GM19351 (cell line): ENCODE measurements around the gene RGL4.

Experiments used
- ATAC-seq: cut with Tn5 transposase; IDR thresholded peaks from one replicate; pipeline ENCODE4 v1.9.1; 2021; ENCODE audit warnings: mild to moderate bottlenecking, moderate library complexity; ENCODE audit not compliant: unreplicated experiment

The RGL4 gene

DNA sequence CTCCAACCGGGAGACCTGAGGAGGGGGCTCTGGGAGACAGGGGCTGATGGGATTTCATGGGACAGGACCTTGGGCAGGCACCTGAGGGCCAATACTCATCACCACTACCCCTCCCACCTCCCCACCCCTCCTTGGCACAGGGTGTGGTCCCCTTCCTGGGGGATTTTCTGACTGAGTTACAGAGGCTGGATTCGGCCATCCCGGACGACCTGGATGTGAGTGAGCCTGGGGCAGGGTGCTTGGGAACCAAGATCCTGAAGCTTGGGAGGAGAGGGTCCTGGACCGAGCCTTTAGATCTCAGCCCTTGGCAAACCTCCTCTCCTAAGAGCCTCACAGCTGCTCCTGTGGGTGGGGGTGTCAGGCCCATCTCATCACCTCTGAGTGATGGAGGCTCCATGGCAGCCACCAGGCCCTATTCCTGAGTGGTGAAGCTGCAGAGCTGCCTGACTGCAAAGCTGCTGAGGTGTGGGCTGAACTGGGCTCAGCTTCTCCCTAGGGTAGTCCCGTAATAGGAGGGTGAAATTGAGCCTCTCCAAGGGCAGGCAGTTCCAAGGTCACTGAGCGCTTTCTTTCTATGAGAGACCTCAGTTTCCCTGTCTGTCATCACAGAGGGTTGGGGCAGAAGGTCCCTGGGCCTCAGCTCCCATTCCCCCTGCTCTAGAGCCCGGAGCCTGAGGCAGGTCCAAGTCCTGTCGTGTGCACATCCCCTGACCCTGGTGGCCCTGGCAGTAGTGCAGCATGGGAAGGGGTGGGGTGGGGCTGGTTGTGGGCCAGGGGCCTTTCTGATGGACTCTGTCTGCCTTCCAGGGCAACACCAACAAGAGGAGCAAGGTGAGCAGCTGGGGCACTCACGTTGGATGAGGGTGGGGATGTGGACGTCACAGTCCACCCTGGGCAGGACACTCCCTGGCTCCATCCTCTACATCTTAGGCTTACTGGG is 6.5 kb downstream of the RGL4 start:
- ATAC-seq: no peak

DNA sequence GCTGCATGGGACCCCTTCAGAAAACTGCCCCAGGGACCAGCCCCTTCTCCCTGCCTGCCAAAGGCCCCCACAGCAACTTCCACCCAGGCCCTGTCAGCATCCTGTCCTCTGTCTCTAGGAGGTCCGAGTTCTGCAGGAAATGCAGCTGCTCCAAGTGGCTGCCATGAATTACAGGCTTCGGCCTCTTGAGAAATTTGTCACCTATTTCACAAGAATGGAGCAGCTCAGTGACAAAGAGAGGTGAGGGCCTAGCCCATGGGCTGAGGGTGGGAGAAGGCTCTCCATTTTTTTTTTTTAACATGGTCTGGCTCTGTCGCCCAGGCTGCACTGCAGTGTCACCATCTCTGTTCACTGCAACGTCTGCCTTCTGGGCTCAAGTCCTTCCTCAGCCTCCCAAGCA is 7.3 kb downstream of the RGL4 start:
- ATAC-seq: no peak

DNA sequence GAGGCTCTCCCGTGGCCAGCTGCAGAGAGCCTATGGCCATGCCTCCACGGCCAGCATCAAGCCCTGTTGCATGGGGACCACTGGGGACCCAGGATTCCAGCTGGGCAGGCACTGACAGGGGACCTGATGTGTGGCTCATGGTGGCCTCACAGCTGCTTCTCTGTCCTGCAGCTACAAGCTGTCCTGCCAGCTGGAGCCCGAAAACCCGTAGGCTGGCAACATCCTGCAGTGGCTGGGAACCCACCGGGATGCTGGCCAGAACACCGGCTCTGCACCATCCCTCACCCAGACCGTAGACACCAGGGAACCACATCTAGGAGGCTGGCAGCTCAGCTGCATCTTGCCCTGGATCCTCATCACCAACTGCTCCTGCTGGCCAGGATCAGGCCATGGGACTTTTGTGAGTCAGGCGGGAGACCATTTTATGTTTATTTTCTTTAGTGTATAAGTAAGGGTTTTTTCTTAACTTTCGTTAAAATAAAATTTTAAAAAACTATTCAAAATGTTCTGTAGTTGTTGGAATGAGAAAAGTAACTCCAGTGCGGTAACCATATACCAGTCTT is 7.9 kb downstream of the RGL4 start:
- no peak for ATAC-seq

DNA sequence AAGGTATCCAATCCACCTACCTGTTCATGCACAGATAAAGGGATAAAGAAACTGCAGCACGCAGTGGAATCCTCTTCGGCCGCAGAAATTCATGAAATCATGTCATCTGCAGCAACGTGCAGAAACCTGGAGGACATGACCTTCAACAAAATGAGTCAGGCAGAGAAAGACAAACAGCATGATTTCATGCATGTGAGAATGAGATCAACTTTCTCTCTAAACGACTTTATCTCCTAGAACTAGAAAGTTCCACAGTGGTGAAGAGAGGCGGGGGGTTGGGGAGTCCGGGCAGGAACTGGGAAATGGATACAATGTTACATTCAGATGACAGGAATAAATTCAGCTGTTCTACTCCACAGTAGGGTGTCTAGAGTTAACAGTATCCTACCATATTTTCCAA is 9.9 kb downstream of the RGL4 start:
- no peak for ATAC-seq

DNA sequence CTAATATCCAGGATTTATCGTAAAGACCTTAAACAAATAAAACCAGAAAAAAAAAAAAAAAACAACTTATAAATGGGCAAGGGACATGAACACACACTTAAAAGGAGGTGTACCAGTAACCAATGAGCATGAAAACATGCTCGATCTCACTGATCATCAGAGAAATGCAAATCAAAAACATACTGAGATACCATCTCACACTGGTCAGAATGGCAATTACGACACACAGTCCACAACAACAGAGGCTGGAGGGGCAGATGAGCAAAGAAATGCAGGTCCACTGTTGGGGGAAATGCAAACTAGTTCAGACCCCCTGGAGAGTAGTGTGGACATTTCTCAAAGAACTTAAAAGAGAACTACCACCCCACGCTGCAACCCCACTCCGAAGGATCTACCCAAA is 13.2 kb downstream of the RGL4 start:
- ATAC-seq: no peak

DNA sequence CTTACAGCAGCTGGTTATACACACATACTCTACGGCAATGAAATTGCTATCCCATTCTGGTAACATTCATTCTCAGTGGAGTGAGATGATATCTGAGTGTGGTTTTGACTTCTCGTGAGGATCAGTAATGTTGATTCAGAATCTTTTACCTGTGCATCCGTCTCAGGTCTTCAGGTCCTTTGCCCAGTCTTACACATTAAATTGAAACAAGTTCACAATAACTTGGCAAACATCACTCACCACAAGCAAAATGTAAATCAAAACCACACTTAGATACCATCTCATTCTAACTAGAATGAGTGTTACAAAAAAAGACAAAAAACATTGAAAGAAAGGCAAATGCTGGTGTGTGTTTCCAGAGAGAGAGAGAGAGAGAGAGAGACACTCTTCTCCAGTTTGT is 14.0 kb downstream of the RGL4 start:
- no peak for ATAC-seq

DNA sequence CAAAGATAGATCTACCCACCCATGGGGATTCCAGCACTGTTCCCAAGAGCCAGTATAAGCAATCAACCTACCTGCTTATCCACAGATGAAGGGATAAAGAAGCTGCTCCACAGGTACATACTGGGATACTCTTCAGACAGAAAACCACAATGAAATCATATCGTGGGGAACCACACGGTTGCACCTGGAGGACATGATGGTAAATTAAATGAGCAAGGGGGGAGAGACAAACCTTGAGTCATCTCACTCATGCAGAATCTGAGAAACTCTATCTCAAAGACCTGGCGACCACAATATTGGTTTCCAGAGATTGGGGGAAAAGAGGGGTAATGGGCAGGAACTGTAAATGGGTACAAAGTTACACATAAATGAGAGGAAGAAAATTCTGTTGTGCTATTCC is 14.5 kb downstream of the RGL4 start:
- ATAC-seq: no peak

DNA sequence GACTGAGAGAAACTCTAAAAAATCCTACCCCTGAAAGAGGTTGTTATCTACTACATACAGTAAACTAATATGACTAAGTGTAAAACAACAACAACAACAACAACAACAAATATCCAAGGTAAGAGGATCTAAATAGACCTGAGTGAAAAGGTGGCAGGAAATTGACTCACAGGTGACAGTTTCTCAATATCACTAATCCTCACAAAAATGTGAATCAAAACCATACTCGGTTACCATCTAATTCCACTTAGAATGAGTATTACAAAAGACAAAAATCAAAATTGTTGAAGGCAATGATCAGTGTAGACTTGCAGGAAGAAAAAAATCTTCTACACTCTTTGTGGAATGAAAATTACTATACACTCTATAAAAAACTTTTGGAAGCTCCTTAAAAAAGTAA is 17.5 kb downstream of the RGL4 start:
- no peak for ATAC-seq

DNA sequence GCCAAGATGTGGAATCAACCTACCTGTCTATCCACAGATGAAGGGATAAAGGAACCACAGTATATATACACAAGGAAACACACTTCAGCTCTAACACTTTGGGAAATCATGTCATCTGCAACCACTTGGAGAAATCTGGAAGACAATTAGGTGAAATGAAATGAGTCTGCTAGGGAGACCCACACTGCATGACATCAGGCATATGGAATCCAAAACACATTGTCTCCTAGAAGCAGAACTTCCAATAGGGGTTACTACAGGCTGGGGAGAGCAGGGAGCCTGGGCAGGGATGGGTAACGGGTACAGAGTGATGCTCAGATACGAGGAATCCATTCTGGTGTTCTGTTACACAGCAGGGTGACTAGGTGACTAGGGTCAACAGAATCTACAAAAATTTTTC is 18.3 kb downstream of the RGL4 start:
- ATAC-seq: no peak

DNA sequence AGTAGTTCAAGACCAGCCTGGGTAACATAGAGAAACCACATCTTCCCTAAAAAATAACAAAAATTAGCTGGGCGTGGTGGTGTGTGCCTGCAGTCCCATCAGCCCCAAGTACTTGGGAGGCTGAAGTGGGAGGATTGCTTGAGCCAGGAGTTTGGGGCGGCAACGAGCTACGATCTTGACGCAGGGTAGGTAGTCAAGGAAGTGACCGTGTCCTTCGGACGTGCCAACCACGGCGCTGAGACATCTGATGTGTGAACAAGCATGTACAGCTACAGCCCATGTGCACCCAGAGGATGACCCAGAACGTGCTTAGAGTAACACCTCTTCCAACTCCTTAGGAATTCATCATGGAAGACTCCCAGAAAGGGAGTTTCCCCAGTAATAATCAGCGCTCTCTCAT is 21.4 kb downstream of the RGL4 start:
- ATAC-seq: no peak

DNA sequence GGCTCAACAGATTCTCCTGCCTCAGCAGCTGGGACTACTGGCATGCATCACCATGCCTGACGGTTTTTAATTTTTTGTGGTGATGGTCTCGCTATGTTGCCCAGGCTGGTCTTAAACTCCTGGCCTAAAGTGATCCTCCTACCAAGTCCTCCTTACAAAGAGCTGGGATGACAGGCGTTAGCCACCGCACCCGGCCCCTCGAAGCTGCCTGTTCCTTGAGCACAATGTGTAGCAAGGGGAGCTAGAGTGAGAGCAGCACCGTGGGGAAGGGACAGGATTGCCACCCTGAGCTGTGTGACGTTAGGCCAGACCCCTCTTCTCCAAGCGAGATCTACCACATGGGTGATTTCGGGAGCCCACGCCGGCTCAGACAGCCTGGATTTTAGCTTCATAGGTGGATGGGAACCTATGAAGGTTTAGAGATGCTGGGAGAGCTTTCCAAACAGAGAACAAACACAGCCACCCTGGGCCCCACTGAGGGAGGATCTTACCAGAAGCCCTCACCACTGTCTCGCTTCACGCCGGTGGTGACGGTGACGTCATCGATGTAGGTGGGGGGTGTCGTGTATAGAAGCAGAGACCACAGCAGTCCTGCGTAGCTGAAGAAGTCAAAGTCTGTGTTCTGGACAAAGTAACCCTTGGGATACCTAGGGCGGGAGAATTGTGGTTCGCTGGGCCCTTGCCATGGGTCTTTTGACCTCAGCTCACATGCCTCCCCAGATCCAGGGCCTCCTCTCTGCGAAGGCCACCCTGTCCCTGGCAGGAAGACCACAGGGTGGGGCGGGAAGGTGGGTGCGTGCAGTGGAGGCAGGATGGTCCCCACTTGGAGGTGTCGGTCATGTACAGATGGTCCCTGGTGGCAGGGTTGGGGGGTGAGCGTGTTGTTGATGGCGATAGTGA is 23.1 kb downstream of the RGL4 start:
- ATAC-seq: no peak

DNA sequence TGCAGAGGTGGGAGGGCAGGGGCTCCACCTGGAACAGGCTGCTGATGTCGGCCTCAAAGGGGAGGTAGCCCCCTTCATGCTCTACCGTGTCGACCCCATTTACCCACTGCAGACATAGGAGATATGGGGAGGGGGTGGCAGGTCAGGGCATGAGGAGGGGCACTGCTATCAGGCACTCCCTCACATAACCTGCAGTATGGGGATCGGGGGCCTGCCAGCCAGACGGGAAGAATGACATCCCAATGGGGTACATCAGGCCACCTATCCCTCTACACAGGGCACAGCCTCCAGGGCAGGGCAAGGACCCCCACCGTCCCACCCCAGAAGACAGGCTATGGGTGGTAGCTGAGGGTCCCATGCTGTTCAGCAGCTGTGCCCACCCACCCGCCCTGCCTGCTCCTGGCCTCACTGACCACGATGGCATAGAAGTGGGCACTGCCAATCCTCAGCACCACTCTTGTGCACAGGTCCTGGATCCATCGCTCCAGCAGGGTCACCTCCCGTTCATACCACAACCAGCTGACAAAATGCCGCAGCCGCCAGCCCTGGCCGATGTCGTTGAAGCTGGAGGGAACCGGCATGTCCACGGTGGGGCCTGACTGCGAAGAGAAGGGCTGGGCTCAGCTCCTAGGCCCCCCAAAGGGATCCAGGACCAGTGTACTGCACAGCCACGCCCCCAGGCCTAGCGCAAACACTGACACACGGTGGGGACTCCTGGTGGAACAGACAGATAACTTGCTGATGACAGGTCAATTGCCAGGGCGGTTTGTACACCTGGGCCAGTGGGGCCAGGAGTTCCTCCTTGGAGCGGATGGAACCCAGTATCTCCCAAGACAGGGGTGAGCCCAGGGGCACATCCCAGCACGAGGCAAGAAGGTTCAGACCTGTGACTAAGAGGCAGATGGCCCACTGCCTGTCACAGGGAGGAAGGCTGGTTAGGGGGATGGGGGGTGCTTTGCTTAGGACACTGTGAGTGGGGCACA is 24.1 kb downstream of the RGL4 start:
- no peak for ATAC-seq

DNA sequence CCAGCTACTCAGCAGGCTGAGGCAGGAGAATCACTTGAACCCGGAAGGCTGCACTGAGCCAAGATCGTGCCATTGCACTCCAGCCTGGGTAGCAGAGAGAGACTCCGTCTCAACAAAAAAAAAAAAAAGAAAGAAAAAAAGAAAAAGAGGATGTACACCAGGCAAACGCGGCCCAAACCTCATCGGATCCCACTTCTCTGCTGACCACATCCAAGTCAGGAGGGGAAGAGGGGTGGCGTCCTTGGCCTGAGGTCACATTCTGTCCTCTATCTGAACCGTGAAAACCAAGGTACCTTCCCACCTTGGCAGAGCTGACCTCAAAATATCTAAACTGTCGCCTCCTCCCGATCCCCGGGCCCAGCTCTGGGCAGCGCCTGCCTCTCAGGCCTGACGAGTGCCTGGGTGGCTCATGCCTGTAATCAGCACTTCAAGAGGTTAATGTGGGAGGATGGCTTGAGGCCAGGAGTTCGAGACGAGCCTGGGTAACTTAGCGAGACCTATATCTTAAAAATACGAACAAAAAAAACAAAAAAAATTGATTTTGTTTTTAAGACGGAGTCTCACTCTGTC is 25.1 kb downstream of the RGL4 start:
- ATAC-seq: no peak

DNA sequence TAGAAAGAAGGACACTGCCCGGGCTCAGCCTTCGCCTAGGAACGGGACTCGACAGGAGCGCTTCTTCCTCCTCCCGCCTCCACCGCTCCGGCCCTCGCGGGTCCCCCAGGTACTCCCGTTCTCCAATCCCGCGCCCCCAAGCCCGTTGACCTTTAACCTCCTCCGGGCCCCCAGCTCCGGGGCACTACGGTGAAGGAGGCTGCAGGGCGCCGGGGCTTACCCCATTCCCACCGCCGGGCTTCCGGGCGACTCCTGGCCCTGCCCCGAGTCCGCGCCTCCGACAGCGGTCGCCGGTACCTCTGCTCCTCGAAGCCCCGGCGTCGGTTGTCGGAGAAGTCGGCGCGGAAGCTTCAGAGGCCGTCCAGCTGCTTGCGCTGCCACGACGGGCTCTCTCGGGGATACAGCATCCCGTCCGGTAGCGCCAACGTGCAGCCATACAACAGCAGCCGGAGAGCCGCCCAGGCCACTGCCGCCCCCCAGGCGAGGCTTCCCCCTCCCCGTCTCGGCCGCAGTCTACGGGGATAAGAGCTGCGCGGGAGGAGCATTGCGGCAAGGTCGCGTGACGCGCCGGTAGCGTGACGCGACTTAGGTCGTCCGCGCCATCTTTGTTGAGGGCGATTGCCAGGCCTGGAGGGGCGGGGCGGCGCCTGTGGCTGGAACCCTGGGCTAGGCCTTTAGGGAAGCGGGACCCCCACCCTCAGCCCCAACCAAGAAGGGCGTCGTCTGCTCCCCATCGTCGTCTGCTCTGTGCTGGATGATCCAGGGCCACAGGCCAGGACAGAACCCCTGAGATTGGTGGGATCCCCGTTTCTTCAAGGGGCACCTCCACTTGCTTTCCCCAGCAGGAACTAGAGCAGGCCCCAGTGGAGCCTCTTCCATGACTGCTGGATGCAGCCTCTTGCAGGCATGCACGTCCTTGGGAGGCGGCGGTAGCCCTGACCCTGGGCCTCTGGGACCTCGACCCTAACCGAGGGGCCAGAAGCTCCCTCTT is 26.3 kb downstream of the RGL4 start:
- ATAC-seq: peak; percentile 73

DNA sequence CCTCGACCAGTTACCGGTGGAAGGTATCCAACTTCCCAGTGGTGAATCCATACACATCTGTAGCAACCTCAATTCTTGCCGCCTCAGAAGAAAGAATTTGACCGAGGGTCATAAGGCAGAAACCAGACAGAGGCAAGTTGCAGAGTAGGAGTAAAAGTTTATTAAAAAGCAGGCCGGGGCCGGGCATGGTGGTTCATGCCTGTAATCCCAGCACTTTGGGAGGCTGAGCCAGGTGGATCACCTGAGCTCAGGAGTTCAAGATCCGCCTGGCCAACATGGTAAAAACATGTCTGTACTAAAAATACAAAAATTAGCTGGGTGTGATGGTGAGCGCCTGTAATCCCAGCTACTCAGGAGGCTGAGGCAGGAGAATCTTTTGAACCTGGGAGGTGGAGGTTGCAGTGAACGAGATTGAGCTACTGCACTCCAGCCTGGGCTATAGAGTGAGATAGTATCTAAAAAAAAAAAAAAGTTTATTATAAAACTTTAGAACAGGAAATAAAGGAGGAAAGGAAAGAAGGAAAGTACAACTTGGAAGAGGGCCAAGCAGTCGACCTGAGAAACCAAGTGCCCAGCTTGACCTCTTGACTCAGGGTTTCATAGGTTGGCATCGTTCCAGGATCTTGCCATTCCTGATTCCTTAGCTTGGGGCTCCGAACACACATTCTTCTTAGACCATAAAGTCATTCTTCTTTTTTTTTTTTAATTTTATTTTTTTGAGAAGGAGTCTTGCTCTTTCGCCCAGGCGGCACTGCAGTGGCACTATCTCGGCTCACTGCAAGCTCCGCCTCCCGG is 27.8 kb downstream of the RGL4 start:
- ATAC-seq: no peak

DNA sequence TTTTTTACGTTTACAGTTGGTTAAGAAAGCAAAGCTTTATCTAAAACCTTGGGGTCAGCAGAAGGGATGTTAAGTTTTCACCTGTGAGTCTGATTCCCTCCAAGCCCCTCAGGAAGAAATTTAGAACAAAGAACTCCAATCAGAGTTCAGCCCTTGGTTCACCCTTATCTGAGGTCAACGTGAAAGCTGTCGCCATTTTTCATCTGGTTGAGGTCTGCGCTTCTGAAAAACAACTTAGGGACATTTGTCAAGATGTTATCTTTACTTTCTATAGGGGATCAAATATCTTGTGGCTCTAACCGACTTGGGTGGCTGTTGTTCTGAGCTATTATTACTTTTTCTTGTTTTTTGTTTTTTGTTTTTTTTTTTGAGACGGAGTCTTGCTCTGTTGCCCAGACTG is 30.0 kb downstream of the RGL4 start:
- ATAC-seq: no peak

DNA sequence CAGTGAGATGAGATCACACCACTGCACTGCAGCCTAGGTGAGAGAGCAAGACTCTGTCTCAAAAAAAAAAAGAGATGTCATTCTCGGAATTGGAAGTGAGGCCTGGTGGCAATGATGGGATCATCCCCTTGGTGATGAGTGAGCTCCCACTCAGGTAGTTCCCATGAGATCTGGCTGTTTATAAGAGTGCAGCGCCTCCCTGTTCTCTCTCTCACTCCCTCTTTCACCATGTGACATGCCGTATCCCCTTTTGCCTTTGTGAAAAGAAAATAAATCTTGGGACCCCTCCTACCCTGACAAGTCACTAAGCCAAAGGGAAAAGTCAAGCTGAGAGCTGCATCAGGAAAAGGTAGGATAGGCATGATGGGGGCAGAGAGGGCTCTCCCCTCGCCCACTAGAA is 31.3 kb downstream of the RGL4 start:
- ATAC-seq: no peak

DNA sequence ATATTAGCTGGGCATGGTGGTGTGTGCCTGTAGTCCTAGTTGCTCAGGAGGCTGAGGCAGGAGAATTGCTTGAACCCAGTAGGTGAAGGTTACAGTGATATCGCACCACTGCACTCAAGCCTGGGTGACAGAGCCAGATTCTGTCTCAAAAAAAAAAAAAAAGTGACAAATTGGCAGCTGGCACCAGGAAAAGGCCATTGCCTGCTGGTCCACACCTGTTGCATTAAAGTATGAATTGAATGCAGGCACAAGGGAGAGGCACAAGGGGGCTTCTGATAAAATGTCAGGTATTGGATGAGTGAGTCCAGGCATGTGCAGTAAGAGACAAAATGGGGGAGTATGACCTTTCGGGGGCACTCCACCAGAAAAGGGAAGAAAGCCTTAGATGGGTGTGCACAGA is 31.9 kb downstream of the RGL4 start:
- ATAC-seq: no peak
